Keratinocyte (primary cell): ENCODE data around the gene IFNG-AS1.

Source experiments
- CTCF ChIP-seq, 3 experiments: IDR thresholded peaks in 1 of 3; conservative IDR thresholded peaks in 1 of 3; optimal IDR thresholded peaks in 1 of 3; 2 replicates in 2 of 3; 3 replicates in 1 of 3; pipeline versions ENCODE3 to v1.5.1; 2011; ENCODE audit warnings: low read length in 3 of 3, mild to moderate bottlenecking in 3 of 3, moderate library complexity in 2 of 3, control low read depth in 1 of 3, inconsistent platforms in 1 of 3; ENCODE audit not compliant: insufficient read depth in 2 of 3; ENCODE audit errors: extremely low read depth in 1 of 3
- EZH2 ChIP-seq: IDR thresholded peaks from one replicate; pipeline ENCODE4 v1.6.1; 2012; ENCODE audit warnings: inconsistent platforms, mild to moderate bottlenecking, low read length, moderate library complexity

GRCh38 chr12:68036642-68037041 is 47.4 kb downstream of the IFNG-AS1 start:
- no peak for TF ChIP-seq CTCF (optimal IDR thresholded peaks at IDR 0.05 in 1 of 3, IDR thresholded peaks at IDR 0.05 in 1 of 3, conservative IDR thresholded peaks at IDR 0.05 in 1 of 3; ENCODE audit: extremely low read depth in 1 of 3, insufficient read depth in 2 of 3, low read length in 3 of 3)
- no peak for TF ChIP-seq EZH2
